ENCODE data around the gene PCDHGA1.

Gene PCDHGA1

DNA sequence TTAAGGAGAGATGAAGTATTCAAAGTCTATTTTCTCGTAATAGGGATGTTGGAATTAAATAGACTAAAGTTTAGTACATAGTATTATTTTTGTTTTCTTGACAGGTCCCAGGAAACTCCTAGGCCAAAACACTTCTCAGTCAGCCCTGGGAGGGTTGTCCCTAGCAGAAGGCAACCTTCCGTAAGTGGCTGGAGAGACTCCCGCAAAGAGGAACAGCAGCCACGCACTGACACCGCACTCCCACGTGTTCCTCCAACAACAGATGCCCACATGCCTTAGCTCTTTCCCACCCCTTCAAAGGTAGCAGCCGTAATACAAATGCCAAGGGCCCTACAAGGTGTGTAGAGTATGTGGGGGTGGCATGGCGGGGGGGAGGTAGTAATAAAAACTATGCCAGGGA lies 187.0 kb downstream of the PCDHGA1 start:
- H3K4me3 ChIP-seq (ENCODE audit: low read length): no peak overlapping the region
- DNase-seq (ENCODE audit: low read depth): no peak
- TF ChIP-seq, protein P1, sequence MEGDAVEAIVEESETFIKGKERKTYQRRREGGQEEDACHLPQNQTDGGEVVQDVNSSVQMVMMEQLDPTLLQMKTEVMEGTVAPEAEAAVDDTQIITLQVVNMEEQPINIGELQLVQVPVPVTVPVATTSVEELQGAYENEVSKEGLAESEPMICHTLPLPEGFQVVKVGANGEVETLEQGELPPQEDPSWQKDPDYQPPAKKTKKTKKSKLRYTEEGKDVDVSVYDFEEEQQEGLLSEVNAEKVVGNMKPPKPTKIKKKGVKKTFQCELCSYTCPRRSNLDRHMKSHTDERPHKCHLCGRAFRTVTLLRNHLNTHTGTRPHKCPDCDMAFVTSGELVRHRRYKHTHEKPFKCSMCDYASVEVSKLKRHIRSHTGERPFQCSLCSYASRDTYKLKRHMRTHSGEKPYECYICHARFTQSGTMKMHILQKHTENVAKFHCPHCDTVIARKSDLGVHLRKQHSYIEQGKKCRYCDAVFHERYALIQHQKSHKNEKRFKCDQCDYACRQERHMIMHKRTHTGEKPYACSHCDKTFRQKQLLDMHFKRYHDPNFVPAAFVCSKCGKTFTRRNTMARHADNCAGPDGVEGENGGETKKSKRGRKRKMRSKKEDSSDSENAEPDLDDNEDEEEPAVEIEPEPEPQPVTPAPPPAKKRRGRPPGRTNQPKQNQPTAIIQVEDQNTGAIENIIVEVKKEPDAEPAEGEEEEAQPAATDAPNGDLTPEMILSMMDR (conservative IDR thresholded peaks at IDR 0.05; ENCODE audit: low read depth, low read length): no peak

DNA sequence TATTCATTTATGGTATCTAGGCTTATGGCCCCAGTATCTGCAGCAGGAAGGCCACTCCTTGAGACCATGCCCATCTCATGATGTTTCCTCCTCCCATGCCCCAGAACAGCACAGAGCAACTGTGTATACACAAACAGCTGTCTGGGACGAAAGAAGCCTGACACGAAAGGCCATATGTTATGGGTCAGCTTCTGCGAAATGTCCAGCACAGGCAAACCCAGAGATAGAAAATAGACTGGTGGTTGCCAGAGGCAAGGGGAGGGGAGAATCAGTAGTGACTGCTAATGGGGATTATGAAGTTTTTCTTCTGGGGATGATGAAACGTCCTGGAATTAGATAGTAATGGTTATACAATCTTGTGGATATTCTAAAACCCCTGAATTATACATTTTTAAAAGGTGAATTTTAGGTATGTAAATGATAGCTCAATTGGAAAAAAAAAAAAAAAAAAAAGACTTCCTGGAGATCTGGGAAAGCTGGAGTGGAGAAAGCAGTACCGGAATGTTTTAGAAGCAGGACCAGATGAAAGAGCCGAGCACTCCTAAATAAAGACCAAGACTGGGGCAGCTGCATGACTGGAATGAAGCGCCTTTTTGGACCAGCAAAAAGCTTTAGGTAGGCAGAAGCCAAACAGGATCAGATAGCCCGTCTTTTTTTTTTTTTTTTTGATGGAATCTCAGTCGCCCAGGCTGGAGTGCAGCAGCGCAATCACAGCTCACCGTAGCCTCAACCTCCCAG lies 187.7 kb downstream of the PCDHGA1 start:
- no peak overlapping the region for H3K4me3 ChIP-seq (ENCODE audit: low read length)
- DNase-seq (ENCODE audit: low read depth): no peak
- TF ChIP-seq, protein P1 (conservative IDR thresholded peaks at IDR 0.05; ENCODE audit: low read depth, low read length): no peak

DNA sequence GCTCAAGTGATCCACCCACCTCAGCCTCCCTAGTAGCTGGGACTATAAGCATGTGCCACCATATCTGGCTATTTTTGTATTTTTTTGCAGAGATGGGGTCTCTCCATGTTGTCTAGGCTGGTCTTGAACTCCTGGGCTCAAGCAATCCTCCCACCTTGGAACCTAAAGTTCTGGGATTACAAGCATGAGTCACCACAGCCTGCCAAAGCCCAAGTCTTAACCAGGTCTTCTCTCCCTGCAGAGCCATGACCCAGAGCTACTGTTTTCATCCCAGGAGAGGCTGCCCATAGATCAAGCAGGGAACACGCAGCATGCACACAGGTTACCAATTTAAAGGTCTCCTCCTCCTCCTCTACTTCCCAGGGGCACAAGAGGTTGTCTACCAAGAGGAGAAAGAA lies 188.3 kb downstream of the PCDHGA1 start:
- no peak for DNase-seq (ENCODE audit: low read depth)
- H3K4me3 ChIP-seq (ENCODE audit: low read length): no peak overlapping the region
- TF ChIP-seq, protein P1 (conservative IDR thresholded peaks at IDR 0.05; ENCODE audit: low read depth, low read length): no peak

DNA sequence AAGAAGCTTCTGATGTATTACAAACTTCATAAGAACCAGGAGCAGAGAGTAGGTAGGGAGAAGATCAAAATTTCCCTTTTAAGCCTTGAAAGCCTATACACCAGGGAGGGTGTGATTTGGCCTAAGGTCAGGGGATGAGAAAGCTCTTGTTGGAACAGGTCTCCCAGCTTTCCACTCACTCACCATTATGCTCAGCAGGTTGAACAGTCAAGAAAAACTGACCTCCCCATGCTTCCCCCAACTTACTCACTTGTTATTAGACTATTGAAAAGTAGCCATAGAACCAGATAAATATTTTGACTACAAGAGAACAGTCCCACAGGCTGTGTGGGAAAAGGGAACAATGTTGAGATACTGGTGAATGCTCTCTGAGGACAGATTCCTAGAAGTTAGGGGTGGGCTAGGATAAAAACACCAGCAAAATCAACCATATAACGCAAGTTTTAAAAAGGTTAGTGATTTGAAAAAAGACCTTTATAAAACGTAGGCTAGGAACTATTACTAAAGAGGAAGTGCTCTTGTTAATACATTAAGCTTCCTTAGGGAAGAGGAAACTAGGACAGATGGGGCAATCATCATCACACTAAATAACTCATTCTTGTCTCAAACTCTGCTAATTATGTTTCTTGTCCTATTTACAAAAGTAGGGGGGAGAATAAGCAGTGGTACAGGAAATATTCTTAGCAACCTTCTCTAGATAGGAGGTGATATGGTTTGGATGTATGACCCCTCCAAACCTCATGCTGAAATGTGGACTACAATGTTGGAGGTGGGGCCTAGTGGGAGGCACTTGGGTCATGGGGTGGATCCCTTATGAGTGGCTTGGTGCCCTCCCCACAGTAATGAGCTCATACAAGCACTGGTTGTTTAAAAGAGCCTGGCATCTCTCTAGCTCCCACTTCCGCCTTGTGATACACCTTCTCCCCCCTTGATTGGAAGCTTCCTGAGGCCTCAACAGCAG lies 189.6 kb downstream of the PCDHGA1 start:
- TF ChIP-seq, protein P1 (conservative IDR thresholded peaks at IDR 0.05; ENCODE audit: low read depth, low read length): no peak
- no peak overlapping the region for H3K4me3 ChIP-seq (ENCODE audit: low read length)
- DNase-seq (ENCODE audit: low read depth): no peak

DNA sequence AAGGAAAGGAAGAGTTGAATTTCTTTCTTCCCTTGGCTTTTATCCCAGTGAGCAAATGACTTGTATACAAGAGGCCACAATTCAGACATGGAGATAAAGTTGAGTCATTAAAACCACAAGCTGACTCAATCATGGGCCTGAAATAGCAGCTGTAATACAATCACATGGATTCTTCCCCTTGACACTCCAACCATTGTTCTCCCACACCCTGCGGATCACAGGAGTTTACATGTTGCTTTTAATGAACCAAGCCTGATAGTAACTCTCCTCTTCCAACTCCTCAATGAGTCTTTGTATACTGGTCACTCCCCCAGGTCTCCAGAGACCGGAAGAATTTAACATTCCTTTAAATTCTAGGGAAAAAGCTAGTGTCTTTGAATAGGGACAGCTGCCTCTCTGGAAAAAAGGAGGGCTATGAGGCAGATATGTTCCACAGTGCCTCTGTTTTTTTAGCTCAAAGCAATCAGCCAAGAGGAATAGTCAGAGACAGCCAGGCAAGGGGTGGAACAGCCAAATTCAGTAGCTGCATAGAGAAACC lies 191.0 kb downstream of the PCDHGA1 start:
- peak; percentile 100 for DNase-seq (ENCODE audit: low read depth)
- no peak overlapping the region for H3K4me3 ChIP-seq (ENCODE audit: low read length)
- TF ChIP-seq, protein P1 (conservative IDR thresholded peaks at IDR 0.05; ENCODE audit: low read depth, low read length): no peak

DNA sequence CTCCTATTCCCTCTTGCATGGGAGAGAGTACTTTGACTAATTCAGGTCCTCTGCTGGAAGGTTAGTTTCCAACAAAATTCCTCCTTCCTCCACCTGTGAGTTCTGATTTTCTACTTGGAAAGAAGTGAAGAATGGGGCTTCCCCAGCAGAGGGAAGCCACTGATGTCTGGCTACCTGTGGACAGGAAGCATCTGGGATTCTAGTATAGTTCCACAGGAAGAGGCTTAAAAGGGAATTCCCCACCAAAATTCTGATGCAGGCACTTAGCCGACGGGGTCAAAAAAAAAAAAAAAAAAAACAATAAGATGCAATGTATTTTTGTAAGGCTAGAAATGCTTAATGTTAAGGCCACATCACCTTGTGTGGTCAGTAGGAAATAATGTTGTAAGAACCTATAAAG lies 192.0 kb downstream of the PCDHGA1 start:
- no peak for DNase-seq (ENCODE audit: low read depth)
- H3K4me3 ChIP-seq (ENCODE audit: low read length): no peak overlapping the region
- TF ChIP-seq, protein P1 (conservative IDR thresholded peaks at IDR 0.05; ENCODE audit: low read depth, low read length): no peak

Measured in retinal pigment epithelial cell (primary cell).